NOMO-1 treated with DMSO at 0.1 percent for 48 hours (cell line): ENCODE results near the gene DNAJC22.
"Not testable (repeated sequence)": the region's sequence is repeated elsewhere in the genome, so short reads cannot be mapped to it uniquely, and the experiment has no call there.

Experiments used
- DNase-seq: peaks from one replicate; lab custom pipeline; 2025; ENCODE audit not compliant: unreplicated experiment; lab: John Stamatoyannopoulos, UW

The DNAJC22 gene

DNA sequence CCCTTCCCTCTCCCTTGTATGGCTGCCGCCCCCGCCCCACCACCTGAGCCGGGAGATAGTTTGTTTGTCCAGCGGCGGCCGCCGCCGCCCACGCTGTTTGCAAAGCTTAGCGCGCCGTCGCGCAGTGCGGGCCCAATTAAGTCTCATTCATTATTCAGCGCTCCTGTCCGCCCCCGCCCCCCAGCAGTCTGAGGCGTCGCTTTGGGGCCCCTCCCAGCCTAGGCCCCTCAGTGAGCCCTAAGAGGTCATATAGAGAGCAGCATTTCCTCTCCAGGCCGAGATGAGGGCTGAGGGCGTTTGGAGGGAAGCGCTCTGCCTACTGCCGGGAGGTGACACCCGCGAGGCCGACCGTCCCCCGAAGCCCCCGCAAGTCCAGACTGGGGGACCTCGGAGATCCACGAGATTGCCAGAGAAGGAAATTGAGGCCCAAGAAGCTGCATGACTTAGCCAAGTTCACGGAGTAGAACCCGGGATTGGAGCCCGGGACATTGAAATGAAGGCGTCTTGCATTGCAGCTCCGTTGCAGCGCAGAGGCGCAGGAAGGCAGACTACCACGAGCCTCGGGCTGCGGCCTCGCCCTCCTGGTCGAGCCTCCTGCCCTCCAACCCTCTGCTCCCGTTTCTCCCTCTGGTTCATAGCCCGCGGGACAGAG is at the start of gene DNAJC22:
DNAJC22 (plus strand) TSS at position 230 of the 652 bp plus-strand sequence. CDS start 1,985 bp downstream, outside the sequence.
- DNase-seq: peak; percentile 35

DNA sequence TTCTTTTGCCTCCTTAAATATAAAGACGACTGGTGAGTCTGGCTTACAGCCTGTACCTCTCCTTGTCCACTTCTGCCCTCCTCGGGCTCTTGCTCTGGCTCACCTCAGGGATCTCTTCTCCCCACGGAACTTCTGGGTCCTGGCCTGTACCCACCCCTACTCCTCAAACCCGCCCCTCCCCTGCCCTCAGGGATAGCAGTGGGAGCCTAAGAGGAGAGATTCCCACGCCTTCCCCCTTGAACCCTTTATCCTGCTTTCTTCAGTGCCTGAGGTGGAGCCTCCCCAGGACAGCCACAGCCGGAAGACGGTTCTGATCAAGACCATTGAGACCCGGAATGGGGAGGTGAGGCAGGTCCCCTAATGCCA is 49.0 kb upstream of the DNAJC22 start:
- DNase-seq: no peak

DNA sequence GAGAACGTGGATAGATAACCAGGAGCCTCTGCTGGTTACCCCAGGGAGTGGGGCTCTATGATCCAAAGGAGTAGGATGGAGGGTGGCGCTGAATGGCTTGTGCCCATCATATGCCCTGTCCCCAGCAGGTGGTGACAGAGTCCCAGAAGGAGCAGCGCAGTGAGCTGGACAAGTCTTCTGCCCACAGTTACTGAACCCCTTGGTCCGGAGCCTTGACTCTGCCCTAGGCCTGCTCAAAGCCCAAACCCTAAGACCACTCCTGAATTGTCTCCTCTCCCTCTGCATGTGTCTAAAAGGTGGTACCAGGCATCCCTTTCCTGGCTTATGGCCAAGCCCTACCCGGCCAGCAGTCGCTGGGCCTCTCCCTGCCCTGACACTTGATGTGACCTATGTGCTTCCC is 48.5 kb upstream of the DNAJC22 start:
- DNase-seq: no peak

DNA sequence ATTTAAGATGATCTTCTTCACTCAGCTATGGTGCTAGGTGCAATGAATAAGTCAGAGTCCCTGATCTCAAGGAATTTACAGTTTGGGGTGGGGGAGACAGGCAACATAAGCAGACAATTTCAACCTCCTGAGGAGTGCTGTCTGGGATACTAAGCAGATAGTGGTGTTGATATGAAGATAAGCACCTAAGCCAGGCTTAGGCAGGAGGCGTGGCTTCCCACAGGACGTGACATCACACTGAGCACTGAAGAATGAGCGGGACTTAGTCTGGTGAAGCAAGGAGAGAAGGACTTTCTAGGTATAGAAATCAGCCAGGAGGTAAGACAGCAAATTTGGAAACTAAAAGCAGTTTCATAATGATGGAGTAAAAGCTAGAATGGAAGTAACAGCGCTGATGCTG is 44.9 kb upstream of the DNAJC22 start:
- DNase-seq: no peak

DNA sequence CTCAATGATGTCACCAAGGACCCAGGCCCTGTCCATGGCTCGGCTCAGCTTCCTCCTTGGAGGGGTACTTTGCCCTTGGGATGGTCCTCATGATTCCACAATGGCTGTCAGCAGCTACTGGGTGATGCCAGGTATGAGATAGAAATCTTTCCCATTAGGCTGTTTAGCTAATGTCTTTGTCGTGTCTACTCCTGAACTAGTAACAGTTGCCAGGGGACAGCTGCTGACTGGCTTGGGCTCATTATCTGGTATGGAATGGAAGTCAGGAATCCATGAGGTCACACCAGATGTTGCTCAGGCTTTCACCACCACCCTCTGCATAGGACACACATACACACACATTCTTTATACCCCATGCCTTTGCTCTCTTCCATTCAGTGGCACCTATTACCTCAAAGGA is 42.5 kb upstream of the DNAJC22 start:
- no peak for DNase-seq

DNA sequence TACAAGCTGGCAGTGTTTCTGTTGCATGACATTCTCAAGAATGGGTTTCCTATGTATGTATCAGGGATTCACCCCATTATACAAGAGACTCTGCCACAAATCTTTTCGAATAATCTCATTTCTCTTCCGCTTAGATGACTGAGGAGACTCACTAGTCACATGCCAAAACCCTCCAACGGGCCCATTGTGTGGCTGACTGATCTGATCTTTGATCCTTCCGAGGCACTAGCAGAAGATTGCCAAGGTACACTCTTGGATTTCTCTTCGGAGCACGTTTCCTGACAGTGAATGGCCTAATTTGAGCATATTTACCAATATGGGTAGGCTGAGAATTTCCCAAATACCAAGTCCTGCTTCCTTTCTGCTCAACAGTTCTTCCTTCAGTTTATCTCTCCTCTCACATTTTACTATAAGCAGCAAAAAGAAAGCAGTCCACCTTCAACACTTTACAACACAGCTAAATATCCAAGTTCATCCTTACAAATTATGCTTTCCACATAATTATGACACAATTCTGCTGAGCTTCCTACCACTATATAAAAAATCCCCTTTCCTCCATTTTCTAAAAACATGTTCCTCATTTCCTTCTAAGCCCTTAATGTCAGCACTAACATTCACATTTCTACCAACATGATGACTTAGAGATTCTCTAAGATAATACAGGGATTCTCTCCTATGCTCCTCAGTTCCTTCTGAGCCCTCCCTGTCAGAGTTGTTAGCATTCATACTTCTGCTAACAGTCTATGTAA is 40.8 kb upstream of the DNAJC22 start:
- no peak for DNase-seq

DNA sequence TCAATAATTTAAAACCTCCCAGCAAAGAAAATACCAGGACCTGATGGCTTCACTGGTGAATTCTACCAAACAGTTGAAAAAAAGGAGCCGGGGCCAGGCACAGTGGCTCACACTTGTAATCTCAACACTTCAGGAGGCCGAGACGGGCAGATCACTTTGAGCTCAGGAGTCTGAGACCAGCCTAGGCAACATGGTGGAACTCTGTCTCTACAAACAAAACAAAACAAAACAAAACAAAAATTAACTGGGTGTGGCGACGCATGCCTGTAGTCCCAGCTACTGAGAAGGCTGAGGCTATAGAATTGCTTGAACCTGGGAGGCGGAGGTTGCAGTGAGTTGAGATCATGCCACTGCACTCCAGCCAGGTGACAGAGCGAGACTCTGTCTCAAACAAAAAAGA is 37.3 kb upstream of the DNAJC22 start:
- DNase-seq: no peak

DNA sequence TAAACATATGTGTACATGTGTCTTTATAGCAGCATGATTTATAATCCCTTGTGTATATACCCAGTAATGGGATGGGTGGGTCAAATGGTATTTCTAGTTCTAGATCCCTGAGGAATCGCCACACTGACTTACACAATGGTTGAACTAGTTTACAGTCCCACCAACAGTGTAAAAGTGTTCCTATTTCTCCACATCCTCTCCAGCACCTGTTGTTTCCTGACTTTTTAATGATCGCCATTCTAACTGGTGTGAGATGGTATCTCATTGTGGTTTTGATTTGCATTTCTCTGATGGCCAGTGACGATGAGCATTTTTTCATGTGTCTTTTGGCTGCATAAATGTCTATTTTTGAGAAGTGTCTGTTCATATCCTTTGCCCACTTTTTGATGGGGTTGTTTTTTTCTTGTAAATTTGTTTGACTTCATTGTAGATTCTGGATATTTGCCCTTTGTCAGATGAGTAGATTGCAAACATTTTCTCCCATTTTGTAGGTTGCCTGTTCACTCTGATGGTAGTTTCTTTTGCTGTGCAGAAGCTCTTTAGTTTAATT is 36.2 kb upstream of the DNAJC22 start:
- not testable (repeated sequence) for DNase-seq

DNA sequence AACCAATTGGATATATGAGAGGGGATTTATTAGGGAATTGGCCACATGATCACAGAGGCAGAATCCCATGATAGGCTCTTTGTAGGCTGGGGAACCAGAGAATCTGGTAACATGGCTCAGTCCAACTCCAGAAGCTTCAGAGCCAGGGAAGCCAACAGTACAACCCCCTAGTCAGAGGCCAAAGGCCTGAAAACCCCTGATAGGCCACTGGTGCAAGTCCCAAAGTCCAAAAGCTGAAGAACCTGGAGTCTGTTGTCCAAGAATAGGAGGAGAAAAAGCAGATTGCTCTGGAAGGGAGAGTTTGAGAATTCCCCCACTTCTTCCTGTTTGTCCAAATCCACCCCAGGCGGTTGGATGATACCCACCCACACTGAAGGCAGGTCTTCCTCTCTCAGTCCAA is 31.9 kb upstream of the DNAJC22 start:
- no peak for DNase-seq

DNA sequence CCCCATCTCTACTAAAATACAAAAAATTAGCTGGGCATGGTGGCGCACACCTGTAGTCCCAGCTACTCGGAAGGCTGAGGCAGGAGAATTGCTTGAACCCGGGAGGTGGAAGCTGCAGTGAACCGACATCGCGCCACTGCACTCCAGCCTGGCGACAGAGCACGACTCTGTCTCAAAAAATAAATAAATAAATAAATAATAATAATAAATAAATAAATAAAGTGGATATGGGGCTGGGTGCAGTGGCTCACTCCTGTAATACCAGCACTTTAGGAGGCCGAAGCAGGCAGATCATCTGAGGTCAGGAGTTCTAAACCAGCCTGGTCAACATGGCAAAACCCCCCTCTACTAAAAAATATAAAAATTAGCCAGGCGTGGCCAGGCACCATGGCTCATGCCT is 29.6 kb upstream of the DNAJC22 start:
- DNase-seq: not testable (repeated sequence)

DNA sequence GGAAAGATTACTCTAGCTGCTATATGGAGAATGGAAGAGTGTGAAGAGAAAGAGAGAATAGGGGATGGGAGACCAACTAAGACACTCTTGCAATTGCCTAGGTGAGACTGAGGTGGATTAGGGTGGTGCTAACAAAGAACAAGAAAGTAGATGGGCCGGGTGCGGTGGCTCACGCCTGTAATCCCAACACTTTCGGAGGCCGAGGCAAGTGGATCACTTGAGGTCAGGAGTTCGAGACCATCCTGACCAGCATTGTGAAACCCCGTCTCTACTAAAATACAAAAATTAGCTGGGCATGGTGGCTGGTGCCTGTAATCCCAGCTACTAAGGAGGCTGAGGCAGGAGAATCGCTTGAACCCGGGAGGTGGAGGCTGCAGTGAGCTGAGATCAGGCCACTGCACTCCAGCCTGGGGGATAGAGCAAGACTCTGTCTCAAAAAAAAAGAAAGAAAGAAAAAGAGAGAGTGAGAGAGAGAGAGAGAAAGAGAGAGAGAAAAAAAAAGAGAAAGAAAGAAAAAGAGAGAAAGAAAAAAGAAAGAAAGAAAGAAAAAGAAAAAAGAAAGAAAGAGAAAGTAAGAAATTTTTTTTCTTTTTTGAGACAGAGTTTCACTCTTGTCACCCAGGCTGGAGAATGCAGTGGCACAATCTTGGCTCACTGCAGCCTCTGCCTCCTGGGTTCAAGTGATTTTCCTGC is 26.1 kb upstream of the DNAJC22 start:
- not testable (repeated sequence) for DNase-seq

DNA sequence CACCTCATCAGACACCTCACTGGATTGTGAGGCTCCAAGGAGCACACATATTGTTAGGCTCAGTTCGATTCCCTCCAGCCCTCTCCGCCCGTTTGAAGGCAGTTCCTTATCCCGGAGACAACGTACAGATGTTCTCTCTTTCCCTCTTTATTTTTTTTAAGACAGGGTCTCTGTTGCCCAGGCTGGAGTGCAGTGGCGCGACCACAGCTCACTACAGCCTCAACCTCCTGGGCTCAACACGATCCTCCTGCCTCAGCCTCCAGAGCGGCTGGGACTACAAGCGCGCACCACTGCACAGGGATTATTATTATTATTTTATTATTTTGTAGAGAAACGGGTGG is 24.4 kb upstream of the DNAJC22 start:
- DNase-seq: no peak

DNA sequence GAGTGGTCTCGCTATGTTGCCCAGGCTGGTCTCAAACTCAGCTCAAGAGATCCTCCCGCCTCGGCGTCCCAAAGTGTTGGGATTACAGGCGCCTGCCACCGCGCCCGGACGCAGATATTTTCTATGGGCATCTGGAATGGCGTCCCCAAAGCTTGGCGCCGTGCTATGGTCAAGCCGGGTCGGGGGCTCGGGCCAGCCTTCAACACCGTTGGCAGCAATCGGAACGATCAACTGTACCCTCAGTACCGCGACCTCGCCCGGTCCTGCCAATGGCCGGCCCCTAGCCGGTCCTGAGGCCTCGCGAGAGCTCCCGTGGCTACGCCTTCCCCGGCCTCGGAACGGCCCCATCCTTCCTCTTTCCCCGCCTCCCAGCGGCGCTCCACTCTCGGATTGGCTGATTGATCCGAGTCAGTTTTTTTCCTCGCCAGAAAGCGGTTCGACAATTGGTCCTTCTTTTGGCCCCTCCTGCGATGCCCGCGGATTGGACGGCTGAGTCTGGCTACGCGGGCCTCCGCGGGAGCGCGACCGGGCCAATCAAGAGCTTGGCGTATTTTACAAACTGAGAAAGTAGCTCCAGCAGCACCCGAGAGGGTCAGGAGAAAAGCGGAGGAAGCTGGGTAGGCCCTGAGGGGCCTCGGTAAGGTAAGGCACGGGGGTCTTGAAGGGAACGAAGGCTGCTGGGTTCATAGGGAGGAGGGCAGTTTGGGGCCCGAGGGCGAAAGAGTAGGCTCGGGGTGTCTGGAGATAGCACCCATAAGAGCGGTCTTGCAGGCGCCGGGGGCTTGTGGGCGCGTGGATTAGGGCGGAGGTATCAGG is 23.8 kb upstream of the DNAJC22 start, which contains the start of gene TROAP:
TROAP (plus strand) TSS at position 548 of the 816 bp plus-strand sequence. CDS start 354 bp downstream, outside the sequence.
- peak; percentile 99 for DNase-seq

DNA sequence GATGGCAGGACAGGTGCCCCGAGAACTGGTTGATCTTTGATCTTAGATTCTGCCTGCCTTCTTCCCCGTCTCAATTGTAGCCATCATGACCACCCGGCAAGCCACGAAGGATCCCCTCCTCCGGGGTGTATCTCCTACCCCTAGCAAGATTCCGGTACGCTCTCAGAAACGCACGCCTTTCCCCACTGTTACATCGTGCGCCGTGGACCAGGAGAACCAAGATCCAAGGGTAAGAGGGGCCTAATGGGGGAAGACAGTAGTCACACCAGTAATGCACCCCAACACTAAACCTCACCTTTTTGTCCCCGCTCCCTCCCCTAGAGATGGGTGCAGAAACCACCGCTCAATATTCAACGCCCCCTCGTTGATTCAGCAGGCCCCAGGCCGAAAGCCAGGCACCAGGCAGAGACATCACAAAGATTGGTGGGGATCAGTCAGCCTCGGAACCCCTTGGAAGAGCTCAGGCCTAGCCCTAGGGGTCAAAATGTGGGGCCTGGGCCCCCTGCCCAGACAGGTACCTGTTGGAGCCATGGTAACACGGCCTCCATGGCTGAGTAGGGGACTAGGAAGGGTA is 23.1 kb upstream of the DNAJC22 start:
- no peak for DNase-seq

DNA sequence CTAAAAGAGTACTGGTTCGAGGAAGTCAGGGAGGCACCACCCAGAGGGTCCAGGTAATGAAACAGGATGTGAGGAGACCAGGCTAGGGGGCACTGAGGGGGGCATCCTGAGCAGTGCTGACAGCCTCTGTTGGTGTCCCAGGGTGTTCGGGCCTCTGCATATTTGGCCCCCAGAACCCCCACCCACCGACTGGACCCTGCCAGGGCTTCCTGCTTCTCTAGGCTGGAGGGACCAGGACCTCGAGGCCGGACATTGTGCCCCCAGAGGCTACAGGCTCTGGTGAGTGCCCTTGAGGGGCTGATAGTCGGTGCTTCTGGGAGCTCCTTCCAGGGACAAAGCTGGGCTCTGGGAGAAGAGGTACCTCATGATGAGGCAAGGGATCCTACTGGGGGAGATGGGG is 21.1 kb upstream of the DNAJC22 start:
- DNase-seq: no peak

DNA sequence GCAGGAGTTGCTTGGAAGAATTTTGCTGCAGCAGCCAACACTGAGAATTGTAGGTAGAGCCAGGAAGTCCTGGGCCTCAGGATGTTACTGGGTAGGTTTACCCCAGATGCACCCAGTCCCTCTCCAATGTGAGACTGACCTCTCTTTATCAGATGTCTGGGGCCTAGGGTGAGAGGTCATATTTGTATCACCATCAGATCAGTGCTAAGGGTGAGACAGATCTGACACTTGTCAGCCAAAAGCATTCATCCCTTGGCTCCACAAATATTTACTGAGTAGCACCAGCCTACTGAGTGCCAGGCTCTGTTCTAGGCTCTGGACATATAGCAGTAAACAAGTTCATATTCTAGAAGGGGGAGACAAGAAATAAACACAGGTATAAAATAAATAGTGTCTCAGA is 19.3 kb upstream of the DNAJC22 start:
- DNase-seq: no peak

DNA sequence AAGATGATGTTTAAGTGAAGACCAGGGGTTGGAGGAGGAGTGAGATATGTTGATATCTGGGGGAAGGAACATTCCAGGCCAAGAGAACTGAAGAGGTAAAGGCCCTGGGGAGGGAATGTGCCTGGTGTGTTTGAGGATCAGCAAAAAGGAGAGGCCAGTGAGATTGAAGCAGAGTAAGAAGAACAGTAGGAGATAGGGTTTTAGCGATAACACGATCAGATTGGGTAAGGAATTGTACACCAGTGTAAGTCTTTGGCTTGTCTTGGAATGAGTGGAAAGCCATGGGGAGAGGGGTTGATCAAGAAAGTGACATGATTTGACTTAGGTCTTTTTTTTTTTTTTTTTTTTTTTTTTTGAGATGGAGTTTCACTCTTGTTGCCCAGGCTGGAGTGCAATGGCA is 18.8 kb upstream of the DNAJC22 start:
- DNase-seq: no peak

DNA sequence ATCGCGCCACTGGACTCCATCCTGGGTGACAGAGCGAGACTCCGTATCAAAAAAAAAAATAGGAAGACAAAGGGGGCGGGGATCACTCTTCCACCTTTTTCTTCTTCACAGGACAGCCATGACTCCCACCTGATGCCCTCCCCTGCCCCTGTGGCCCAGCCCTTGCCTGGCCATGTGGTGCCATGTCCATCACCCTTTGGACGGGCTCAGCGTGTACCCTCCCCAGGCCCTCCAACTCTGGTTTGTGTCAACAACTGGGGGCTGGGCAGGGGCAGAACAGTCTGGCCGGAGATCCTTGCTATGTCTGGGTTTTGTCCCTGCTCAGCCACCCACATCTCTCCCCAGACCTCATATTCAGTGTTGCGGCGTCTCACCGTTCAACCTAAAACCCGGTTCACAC is 17.9 kb upstream of the DNAJC22 start:
- DNase-seq: no peak

DNA sequence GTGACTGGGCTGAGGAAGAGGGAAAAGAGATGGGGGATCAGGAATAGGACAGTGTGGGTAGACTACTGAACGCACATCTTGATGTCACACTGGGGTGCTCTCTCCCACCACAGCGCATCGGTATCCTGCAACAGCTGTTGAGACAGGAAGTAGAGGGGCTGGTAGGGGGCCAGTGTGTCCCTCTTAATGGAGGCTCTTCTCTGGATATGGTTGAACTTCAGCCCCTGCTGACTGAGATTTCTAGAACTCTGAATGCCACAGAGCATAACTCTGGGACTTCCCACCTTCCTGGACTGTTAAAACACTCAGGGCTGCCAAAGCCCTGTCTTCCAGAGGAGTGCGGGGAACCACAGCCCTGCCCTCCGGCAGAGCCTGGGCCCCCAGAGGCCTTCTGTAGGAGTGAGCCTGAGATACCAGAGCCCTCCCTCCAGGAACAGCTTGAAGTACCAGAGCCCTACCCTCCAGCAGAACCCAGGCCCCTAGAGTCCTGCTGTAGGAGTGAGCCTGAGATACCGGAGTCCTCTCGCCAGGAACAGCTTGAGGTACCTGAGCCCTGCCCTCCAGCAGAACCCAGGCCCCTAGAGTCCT is 16.6 kb upstream of the DNAJC22 start:
- no peak for DNase-seq

DNA sequence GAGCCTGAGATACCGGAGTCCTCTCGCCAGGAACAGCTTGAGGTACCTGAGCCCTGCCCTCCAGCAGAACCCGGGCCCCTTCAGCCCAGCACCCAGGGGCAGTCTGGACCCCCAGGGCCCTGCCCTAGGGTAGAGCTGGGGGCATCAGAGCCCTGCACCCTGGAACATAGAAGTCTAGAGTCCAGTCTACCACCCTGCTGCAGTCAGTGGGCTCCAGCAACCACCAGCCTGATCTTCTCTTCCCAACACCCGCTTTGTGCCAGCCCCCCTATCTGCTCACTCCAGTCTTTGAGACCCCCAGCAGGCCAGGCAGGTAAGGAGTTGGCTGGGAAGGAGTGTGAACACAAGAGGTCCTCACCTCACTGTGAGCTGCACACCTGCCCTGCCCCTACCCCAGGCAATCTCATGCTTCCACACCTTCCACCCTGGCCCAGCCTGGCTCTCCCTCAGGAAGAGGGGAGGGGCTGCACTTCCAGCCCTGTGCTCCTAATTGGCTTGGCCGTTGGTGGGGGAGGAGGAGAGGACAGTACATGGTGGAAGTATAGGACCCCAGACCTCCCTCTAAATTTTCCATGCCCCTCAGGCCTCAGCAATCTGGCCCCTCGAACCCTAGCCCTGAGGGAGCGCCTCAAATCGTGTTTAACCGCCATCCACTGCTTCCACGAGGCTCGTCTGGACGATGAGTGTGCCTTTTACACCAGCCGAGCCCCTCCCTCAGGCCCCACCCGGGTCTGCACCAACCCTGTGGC is 15.9 kb upstream of the DNAJC22 start:
- DNase-seq: no peak
